CD14-positive monocyte (primary cell): ENCODE results near the gene MTFP1. TPM values are rescaled to one million over a fixed set of nuclear protein-coding genes. Genes with fewer than 3 reads are reported as not detected.

ENCODE experiments used
- DNase-seq, 3 donors: peaks; one replicate each; pipeline ENCODE4 v3.0.0-alpha.2; 2011 to 2022
- H2AFZ ChIP-seq: 2 replicates; pipeline ENCODE4 v1.6.0; 2012; ENCODE audit warnings: mild to moderate bottlenecking, low read depth, low read length, inconsistent platforms; ENCODE audit not compliant: insufficient read depth, poor library complexity, severe bottlenecking
- H3K27ac ChIP-seq, 2 donors: 1 replicate in 1 of 2; 2 replicates in 1 of 2; pipeline ENCODE4 v1.5.1; 2012 to 2013; ENCODE audit warnings: low read length in 2 of 2, control low read depth in 1 of 2, inconsistent platforms in 1 of 2, low read depth in 1 of 2, mild to moderate bottlenecking in 1 of 2
- H3K27me3 ChIP-seq, 2 donors: one replicate each; pipeline versions ENCODE4 v1.6.0 to v1.6.1; 2011 to 2013; ENCODE audit warnings: low read length in 2 of 2; ENCODE audit not compliant: control insufficient read depth in 2 of 2, insufficient read depth in 2 of 2
- H3K36me3 ChIP-seq, 2 donors: replicated peaks in 1 of 2; 1 replicate in 1 of 2; 2 replicates in 1 of 2; pipeline versions ENCODE4 v1.5.1 to v1.6.1; 2012 to 2013; ENCODE audit warnings: low read length in 2 of 2, control low read depth in 1 of 2, inconsistent platforms in 1 of 2, mild to moderate bottlenecking in 1 of 2; ENCODE audit not compliant: insufficient read depth in 2 of 2, control insufficient read depth in 1 of 2
- H3K4me1 ChIP-seq, 2 donors: 1 replicate in 1 of 2; 2 replicates in 1 of 2; pipeline versions ENCODE4 v1.5.1 to v1.6.1; 2012 to 2013; ENCODE audit warnings: low read length in 2 of 2, control low read depth in 1 of 2, inconsistent platforms in 1 of 2, mild to moderate bottlenecking in 1 of 2, moderate library complexity in 1 of 2; ENCODE audit not compliant: insufficient read depth in 2 of 2, control insufficient read depth in 1 of 2
- H3K4me2 ChIP-seq: replicated peaks from 2 replicates; pipeline ENCODE3; 2012; ENCODE audit warnings: low read length, moderate library complexity, mild to moderate bottlenecking; ENCODE audit not compliant: poor library complexity, severe bottlenecking; ENCODE audit errors: extremely low read depth
- H3K4me3 ChIP-seq, 3 experiments: fragments of 200-600 bp in 1 of 3; sonication (generic) in 1 of 3; replicated peaks in 1 of 3; 1 replicate in 2 of 3; 2 replicates in 1 of 3; pipeline ENCODE4 v1.5.1; 2011 to 2013; ENCODE audit warnings: low read length in 3 of 3, mild to moderate bottlenecking in 3 of 3, control low read depth in 2 of 3, low read depth in 2 of 3, inconsistent platforms in 1 of 3, moderate library complexity in 1 of 3
- H3K79me2 ChIP-seq: 2 replicates; pipeline ENCODE4 v1.6.0; 2012; ENCODE audit warnings: mild to moderate bottlenecking, control low read depth, inconsistent platforms, low read length, moderate library complexity; ENCODE audit not compliant: insufficient read depth
- H3K9ac ChIP-seq: 2 replicates; pipeline ENCODE4 v1.6.0; 2017; ENCODE audit warnings: low read length, mild to moderate bottlenecking; ENCODE audit not compliant: insufficient read depth, poor library complexity, severe bottlenecking
- H3K9me3 ChIP-seq, 2 donors: replicated peaks in 1 of 2; 1 replicate in 1 of 2; 2 replicates in 1 of 2; pipeline versions ENCODE4 v1.5.1 to v1.6.1; 2012 to 2013; ENCODE audit warnings: low read length in 2 of 2, control low read depth in 1 of 2; ENCODE audit not compliant: control insufficient read depth in 1 of 2, insufficient read depth in 1 of 2
- H4K20me1 ChIP-seq: 2 replicates; pipeline ENCODE4 v1.6.0; 2012; ENCODE audit warnings: mild to moderate bottlenecking, low read length, control low read depth, moderate library complexity; ENCODE audit not compliant: insufficient read depth
- H3K27ac Mint-ChIP-seq, 7 donors: one replicate each; pipeline ENCODE4 v1.8.0; 2020; ENCODE audit warnings: mild to moderate bottlenecking in 7 of 7, mixed read lengths in 7 of 7, moderate library complexity in 6 of 7, inconsistent platforms in 2 of 7
- H3K27me3 Mint-ChIP-seq, 3 donors: one replicate each; pipeline ENCODE4 v1.8.0; 2021 to 2022; ENCODE audit warnings: low read depth in 3 of 3, mild to moderate bottlenecking in 3 of 3, mixed read lengths in 3 of 3, moderate library complexity in 3 of 3, inconsistent platforms in 1 of 3
- H3K36me3 Mint-ChIP-seq, 2 donors: one replicate each; pipeline ENCODE4 v1.8.0; 2020; ENCODE audit warnings: mixed read lengths in 2 of 2, inconsistent platforms in 1 of 2, mild to moderate bottlenecking in 1 of 2
- H3K4me1 Mint-ChIP-seq: one replicate; pipeline ENCODE4 v1.8.0; 2020; ENCODE audit warnings: mild to moderate bottlenecking, mixed read lengths
- H3K4me3 Mint-ChIP-seq, 2 donors: one replicate each; pipeline ENCODE4 v1.8.0; 2020; ENCODE audit warnings: mild to moderate bottlenecking in 2 of 2, mixed read lengths in 2 of 2, moderate library complexity in 1 of 2
- H3K9me3 Mint-ChIP-seq, 7 donors: one replicate each; pipeline ENCODE4 v1.8.0; 2020 to 2022; ENCODE audit warnings: mixed read lengths in 7 of 7, mild to moderate bottlenecking in 6 of 7, moderate library complexity in 6 of 7, inconsistent platforms in 2 of 7
- WGBS: methylation state at CpG from one replicate; pipeline ENCODE4 v1.1.5; 2013; ENCODE audit warnings: missing lambda C conversion rate; ENCODE audit not compliant: insufficient coverage; 5-methylcytosine and 5-hydroxymethylcytosine counted together
- intact Hi-C, 2 donors: fragments of 100-400 bp; cut with micrococcal nuclease; formaldehyde crosslinking; loops; one replicate each; pipeline versions ENCODE4 v1.15.0 to v1.15.1; 2023
- polyA plus RNA-seq, 3 donors: library from polyadenylated mRNA; depleted of rRNA in 1 of 3; unstranded in 2 of 3; stranded (reverse) in 1 of 3; fragments of 300-500 nt in 2 of 3; fragments of >200 nt in 1 of 3; fragmentation: Illumina TruSeq in 2 of 3; gene quantifications; 1 replicate in 2 of 3; 2 replicates in 1 of 3; pipeline ENCODE4 v1.2.3, GENCODE V29; 2012 to 2021
- TF ChIP-seq, protein P1 (sequence below): fragments of 200-600 bp; IDR thresholded peaks from one replicate; pipeline ENCODE4 v1.8.0; 2022; ENCODE audit warnings: antibody characterized with exemption, mild to moderate bottlenecking

MTFP1 gene
- polyA plus RNA-seq, 3 donors = 6.2 to 14.2 (median 7.5) TPM

DNA sequence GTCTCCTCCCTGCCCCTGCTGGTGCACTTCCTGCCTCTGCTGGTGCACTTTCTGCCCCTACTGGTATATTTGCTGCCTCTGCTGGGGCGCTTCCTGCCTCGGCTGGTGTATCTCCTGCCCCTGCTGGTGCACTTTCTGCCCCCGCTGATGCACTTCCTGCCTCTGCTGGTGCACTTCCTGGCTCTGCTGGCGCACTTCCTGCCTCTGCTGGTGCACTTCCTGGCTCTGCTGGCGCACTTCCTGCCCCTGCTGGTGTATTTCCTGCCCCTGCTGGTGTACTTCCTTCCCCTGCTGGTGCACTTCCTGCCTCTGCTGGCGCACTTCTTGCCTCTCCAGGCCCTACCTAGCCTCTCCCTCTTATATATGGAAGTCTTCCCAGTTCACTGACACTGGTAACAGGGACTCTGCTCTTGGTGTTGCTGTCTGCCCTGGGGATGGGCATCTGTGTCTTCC lies 10.1 kb downstream of the MTFP1 start:
- Histone ChIP-seq H3K9me3 (peaks cover 7 to 13% of the 10 kb centered on the region in 2 donors), H3K4me3 (no peak overlapping the region), H3K36me3 (no peaks in the 10 kb centered on the region), H4K20me1 (no peaks in the 10 kb centered on the region), H3K4me2 (no peak overlapping the region), H2AFZ (peak overlapping the region; percentile 4), H3K27ac (no peak overlapping the region), H3K27me3 (peaks cover 9 to 25% of the 10 kb centered on the region in 2 donors), H3K4me1 (peaks cover 5 to 6% of the 10 kb centered on the region in 2 donors), H3K79me2 (no peaks in the 10 kb centered on the region), H3K9ac (no peak overlapping the region)
- intact Hi-C loops = no loop called here
- H3K4me3 Mint-ChIP-seq = peak overlapping the region in 1 of 2 donors; percentile 11
- peak overlapping the region in 3 of 7 donors; percentile 8 to 75 (median 40) for H3K27ac Mint-ChIP-seq
- peaks cover 27 to 39% (median 37%) of the 10 kb centered on the region in 3 donors for H3K27me3 Mint-ChIP-seq
- 66% methylated on average over 6 of the region's 6 CpGs for WGBS
- peaks cover 8% of the 10 kb centered on the region for H3K4me1 Mint-ChIP-seq
- peaks cover 7 to 15% (median 8%) of the 10 kb centered on the region in 7 donors for H3K9me3 Mint-ChIP-seq
- H3K36me3 Mint-ChIP-seq = no peaks in the 10 kb centered on the region
- TF ChIP-seq, protein P1, sequence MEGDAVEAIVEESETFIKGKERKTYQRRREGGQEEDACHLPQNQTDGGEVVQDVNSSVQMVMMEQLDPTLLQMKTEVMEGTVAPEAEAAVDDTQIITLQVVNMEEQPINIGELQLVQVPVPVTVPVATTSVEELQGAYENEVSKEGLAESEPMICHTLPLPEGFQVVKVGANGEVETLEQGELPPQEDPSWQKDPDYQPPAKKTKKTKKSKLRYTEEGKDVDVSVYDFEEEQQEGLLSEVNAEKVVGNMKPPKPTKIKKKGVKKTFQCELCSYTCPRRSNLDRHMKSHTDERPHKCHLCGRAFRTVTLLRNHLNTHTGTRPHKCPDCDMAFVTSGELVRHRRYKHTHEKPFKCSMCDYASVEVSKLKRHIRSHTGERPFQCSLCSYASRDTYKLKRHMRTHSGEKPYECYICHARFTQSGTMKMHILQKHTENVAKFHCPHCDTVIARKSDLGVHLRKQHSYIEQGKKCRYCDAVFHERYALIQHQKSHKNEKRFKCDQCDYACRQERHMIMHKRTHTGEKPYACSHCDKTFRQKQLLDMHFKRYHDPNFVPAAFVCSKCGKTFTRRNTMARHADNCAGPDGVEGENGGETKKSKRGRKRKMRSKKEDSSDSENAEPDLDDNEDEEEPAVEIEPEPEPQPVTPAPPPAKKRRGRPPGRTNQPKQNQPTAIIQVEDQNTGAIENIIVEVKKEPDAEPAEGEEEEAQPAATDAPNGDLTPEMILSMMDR = no peak
- no peak for DNase-seq

DNA sequence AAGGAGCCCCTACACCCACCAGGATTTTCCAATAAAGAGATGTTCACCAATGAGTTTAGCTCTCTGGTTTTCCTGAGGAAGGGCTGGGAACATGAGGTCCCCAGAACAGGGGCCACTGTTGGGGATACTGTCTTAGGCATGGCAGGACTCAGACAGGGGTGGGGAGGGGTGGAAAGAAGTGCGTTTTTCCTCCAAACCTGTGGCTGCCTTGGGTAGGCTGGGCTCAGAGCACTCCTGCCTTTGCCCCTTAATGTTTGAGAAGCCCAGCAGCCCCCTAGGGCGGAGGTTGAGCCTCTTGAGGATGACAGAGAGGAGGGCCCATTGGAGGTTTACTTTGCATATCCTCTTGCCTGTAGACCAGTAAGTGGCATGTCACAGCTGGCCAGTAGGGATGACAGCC lies 10.6 kb downstream of the MTFP1 start:
- Mint-ChIP-seq H3K9me3 (peaks cover 7 to 19% (median 10%) of the 10 kb centered on the region in 7 donors), H3K27ac (peak overlapping the region in 2 of 7 donors; percentile 8 to 40), H3K36me3 (peaks cover 0 to 3% of the 10 kb centered on the region in 2 donors), H3K27me3 (peaks cover 32 to 44% (median 38%) of the 10 kb centered on the region in 3 donors), H3K4me3 (no peak overlapping the region), H3K4me1 (peaks cover 12% of the 10 kb centered on the region)
- H3K36me3 ChIP-seq = no peaks in the 10 kb centered on the region
- TF ChIP-seq, protein P1 = no peak
- no peaks in the 10 kb centered on the region for H4K20me1 ChIP-seq
- no peak overlapping the region for H3K27ac ChIP-seq
- intact Hi-C loops = no loop called here
- no peak overlapping the region for H3K4me3 ChIP-seq
- H3K4me1 ChIP-seq = peaks cover 5 to 6% of the 10 kb centered on the region in 2 donors
- H3K79me2 ChIP-seq = no peaks in the 10 kb centered on the region
- no peak overlapping the region for H2AFZ ChIP-seq
- no peak overlapping the region for H3K4me2 ChIP-seq
- peaks cover 7 to 13% of the 10 kb centered on the region in 2 donors for H3K9me3 ChIP-seq
- DNase-seq = no peak
- no peak overlapping the region for H3K9ac ChIP-seq
- 100% methylated on average over 2 of the region's 2 CpGs for WGBS
- H3K27me3 ChIP-seq = peaks cover 9 to 29% of the 10 kb centered on the region in 2 donors
